ENCODE measurements around the gene SHMT1. TPM values are rescaled to one million over a fixed set of nuclear protein-coding genes. Genes with fewer than 3 reads are reported as not detected.
"Not testable (repeated sequence)": the region's sequence is repeated elsewhere in the genome, so short reads cannot be mapped to it uniquely, and the experiment has no call there.

Gene SHMT1
- total RNA-seq, 1 donor from 2014 or later = 16.7 TPM

GRCh38 chr17:18378614-18379013, 15.3 kb upstream of the SHMT1 start:
- DNase-seq (ENCODE audit: low read depth in 2 of 2) = not testable (repeated sequence)

GRCh38 chr17:18378205-18378505, 14.8 kb upstream of the SHMT1 start:
- no peak for DNase-seq (ENCODE audit: low read depth in 2 of 2)

GRCh38 chr17:18377437-18378204, 14.3 kb upstream of the SHMT1 start, which contains the start of gene EVPLL:
Gene EVPLL (plus strand): TSS chr17:18377778. CDS start chr17:18380938, 3,160 bp downstream.
- DNase-seq (ENCODE audit: low read depth in 2 of 2) = no peak

- DNase-seq (ENCODE audit: low read depth in 2 of 2) = no peak
Observed at GRCh38 chr17:18374216-18374615, 10.9 kb upstream of the SHMT1 start.

GRCh38 chr17:18373181-18373580, 9.8 kb upstream of the SHMT1 start:
- not testable (repeated sequence) for DNase-seq (ENCODE audit: low read depth in 2 of 2)

GRCh38 chr17:18371455-18371854, 8.1 kb upstream of the SHMT1 start:
- DNase-seq (ENCODE audit: low read depth in 2 of 2) = no peak

GRCh38 chr17:18370761-18371160, 7.4 kb upstream of the SHMT1 start:
- DNase-seq (ENCODE audit: low read depth in 2 of 2) = no peak

- DNase-seq (ENCODE audit: low read depth in 2 of 2) = no peak
Observed at GRCh38 chr17:18368946-18369345, 5.6 kb upstream of the SHMT1 start.

GRCh38 chr17:18364166-18364565, 816 bp upstream of the SHMT1 start:
- DNase-seq (ENCODE audit: low read depth in 2 of 2) = no peak

- peak in 1 of 2 donors; percentile 17 for DNase-seq (ENCODE audit: low read depth in 2 of 2)
Observed at GRCh38 chr17:18362698-18363100, 651 bp downstream of the SHMT1 start.

- no peak for DNase-seq (ENCODE audit: low read depth in 2 of 2)
Observed at GRCh38 chr17:18361837-18362697, 1.3 kb downstream of the SHMT1 start.

- DNase-seq (ENCODE audit: low read depth in 2 of 2) = no peak
Observed at GRCh38 chr17:18360518-18360917, 2.8 kb downstream of the SHMT1 start.

- DNase-seq (ENCODE audit: low read depth in 2 of 2) = no peak
Observed at GRCh38 chr17:18356624-18357023, 6.7 kb downstream of the SHMT1 start.

- no peak for DNase-seq (ENCODE audit: low read depth in 2 of 2)
Observed at GRCh38 chr17:18353541-18353940, 9.8 kb downstream of the SHMT1 start.

GRCh38 chr17:18344021-18344420, 19.3 kb downstream of the SHMT1 start:
- DNase-seq (ENCODE audit: low read depth in 2 of 2) = no peak

- DNase-seq (ENCODE audit: low read depth in 2 of 2) = no peak
Observed at GRCh38 chr17:18339933-18340332, 23.4 kb downstream of the SHMT1 start.

GRCh38 chr17:18338158-18338557, 25.2 kb downstream of the SHMT1 start:
- not testable (repeated sequence) for DNase-seq (ENCODE audit: low read depth in 2 of 2)

GRCh38 chr17:18332909-18333489, 30.4 kb downstream of the SHMT1 start:
- DNase-seq (ENCODE audit: low read depth in 2 of 2) = no peak

- no peak for DNase-seq (ENCODE audit: low read depth in 2 of 2)
Observed at GRCh38 chr17:18331879-18332278, 31.5 kb downstream of the SHMT1 start.

GRCh38 chr17:18328643-18329204, 34.6 kb downstream of the SHMT1 start:
- no peak for DNase-seq (ENCODE audit: low read depth in 2 of 2)

- DNase-seq (ENCODE audit: low read depth in 2 of 2) = no peak
Observed at GRCh38 chr17:18327556-18327955, 35.8 kb downstream of the SHMT1 start.

GRCh38 chr17:18327093-18327492, 36.3 kb downstream of the SHMT1 start:
- DNase-seq (ENCODE audit: low read depth in 2 of 2) = no peak
